Peyer's patch (tissue), 4 donors: ENCODE measurements around the gene UBA3.

Experiments used
- CTCF ChIP-seq, 6 experiments: fragments of 450-650 bp in 4 of 6; fragments of 200-600 bp in 2 of 6; sonication (generic) in 1 of 6; IDR thresholded peaks; one replicate each; pipeline ENCODE4 v1.5.1; 2017 to 2019; ENCODE audit warnings: antibody characterized with exemption in 6 of 6, mild to moderate bottlenecking in 3 of 6, moderate library complexity in 1 of 6
- POLR2A ChIP-seq, 2 donors: fragments of 450-650 bp; IDR thresholded peaks; one replicate each; pipeline ENCODE4 v1.5.1; 2017; ENCODE audit warnings: antibody characterized with exemption in 2 of 2, mild to moderate bottlenecking in 2 of 2, moderate library complexity in 2 of 2

DNA sequence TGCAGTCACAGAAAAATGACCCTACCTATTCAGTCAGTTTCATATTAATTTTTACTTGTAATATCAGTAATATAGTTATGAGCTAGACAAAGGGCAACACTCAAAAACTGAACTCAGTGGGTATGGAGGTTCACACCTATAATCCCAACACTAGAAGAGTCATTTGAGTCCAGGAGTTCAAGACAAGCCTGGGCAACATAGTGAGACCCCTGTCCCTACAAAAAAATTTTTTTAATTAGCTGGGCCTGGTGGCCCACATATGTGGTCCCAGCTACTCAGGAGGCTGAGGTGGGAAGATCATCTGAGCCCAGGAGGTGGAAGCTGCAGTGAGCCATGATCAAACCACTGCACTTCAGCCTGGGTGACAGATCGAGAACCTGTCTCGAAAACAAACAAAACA, 31.2 kb downstream of the UBA3 start:
- TF ChIP-seq CTCF (IDR thresholded peaks at IDR 0.05), result no peak
- no peak for TF ChIP-seq POLR2A (IDR thresholded peaks at IDR 0.05)
